ENCODE results near the gene TFF2.

DNA sequence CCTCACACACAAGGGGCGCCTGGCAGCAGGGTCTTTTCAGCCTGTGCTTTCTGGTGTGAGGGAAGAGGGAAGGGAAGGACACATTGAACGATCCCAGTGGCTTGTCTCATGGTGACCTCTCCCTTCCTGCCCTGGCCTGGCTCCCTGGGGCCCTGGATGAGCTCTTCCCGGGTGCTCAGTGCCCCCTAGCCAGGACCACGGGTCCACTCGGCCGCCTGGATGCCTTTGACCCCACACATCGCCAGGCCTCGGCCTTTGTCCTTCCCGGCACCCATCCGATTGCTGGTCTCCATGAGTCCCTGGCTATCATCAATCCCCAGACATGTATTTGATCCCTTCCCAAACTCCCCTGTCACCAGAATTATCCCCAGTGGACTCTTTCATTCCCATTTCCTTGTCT is 29.6 kb downstream of the TFF2 start:
- TF ChIP-seq, protein P1, sequence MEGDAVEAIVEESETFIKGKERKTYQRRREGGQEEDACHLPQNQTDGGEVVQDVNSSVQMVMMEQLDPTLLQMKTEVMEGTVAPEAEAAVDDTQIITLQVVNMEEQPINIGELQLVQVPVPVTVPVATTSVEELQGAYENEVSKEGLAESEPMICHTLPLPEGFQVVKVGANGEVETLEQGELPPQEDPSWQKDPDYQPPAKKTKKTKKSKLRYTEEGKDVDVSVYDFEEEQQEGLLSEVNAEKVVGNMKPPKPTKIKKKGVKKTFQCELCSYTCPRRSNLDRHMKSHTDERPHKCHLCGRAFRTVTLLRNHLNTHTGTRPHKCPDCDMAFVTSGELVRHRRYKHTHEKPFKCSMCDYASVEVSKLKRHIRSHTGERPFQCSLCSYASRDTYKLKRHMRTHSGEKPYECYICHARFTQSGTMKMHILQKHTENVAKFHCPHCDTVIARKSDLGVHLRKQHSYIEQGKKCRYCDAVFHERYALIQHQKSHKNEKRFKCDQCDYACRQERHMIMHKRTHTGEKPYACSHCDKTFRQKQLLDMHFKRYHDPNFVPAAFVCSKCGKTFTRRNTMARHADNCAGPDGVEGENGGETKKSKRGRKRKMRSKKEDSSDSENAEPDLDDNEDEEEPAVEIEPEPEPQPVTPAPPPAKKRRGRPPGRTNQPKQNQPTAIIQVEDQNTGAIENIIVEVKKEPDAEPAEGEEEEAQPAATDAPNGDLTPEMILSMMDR (conservative IDR thresholded peaks at IDR 0.05; ENCODE audit: low read length) = no peak
- no peak for TF ChIP-seq EZH2phosphoT487 (IDR thresholded peaks at IDR 0.05; ENCODE audit: borderline replicate concordance)

Data from Loucy (cell line).